Ovary (tissue), 9 donors: ENCODE data around the gene MYBPHL. TPM values are rescaled to one million over a fixed set of nuclear protein-coding genes. Genes with fewer than 3 reads are reported as not detected.
A peak's percentile ranks its signal among the peaks of the same experiment; 100 is the strongest.

ENCODE experiments used
- DNase-seq, 5 donors: peaks; one replicate each; pipeline ENCODE4 v3.0.0-alpha.2; 2019 to 2020
- H3K27ac ChIP-seq, 2 donors: fragments of 200-600 bp; one replicate each; pipeline versions ENCODE4 v1.5.1 to v1.8.0; 2019 to 2022
- H3K27me3 ChIP-seq: fragments of 200-600 bp; one replicate; pipeline ENCODE4 v1.8.0; 2022
- H3K36me3 ChIP-seq: fragments of 200-600 bp; sonication (generic); one replicate; pipeline ENCODE4 v1.5.1; 2019
- H3K4me1 ChIP-seq: one replicate; pipeline ENCODE4 v1.8.1; 2013; ENCODE audit warnings: mild to moderate bottlenecking, moderate library complexity; ENCODE audit not compliant: insufficient read depth
- H3K4me3 ChIP-seq: fragments of 200-600 bp; sonication (generic); one replicate; pipeline ENCODE4 v1.5.1; 2017
- H3K9me3 ChIP-seq, 2 donors: fragments of 200-600 bp in 1 of 2; sonication (generic) in 1 of 2; one replicate each; pipeline versions ENCODE4 v1.5.1 to v1.8.1; 2013 to 2019; ENCODE audit warnings: mild to moderate bottlenecking in 1 of 2, moderate library complexity in 1 of 2
- EP300 ChIP-seq: sonication (generic); formaldehyde crosslinking; IDR thresholded peaks from one replicate; pipeline ENCODE4 v1.6.1; 2017; ENCODE audit warnings: antibody characterized with exemption
- POLR2A ChIP-seq: fragments of 450-650 bp; IDR thresholded peaks from one replicate; pipeline ENCODE4 v1.6.1; 2017; ENCODE audit warnings: antibody characterized with exemption, mild to moderate bottlenecking, moderate library complexity
- WGBS, 3 donors: extraction: QIAGEN DNeasy Blood & Tissue Kit in 1 of 3; methylation state at CpG; one replicate each; pipeline versions ENCODE4 v1.1.5 to v1.1.7; 2013 to 2017; 5-methylcytosine and 5-hydroxymethylcytosine counted together
- intact Hi-C, 4 donors: fragments of 100-400 bp; cut with DNase I; formaldehyde crosslinking; loops; one replicate each; pipeline versions ENCODE4 v1.11.0 to v1.15.1; 2022 to 2023
- polyA plus RNA-seq, 2 donors: library from polyadenylated mRNA; stranded (reverse); fragments of 200-250 nt in 1 of 2; fragments of 350-450 nt in 1 of 2; fragmentation: Illumina TruSeq in 1 of 2; extraction: RNeasy Lipid Tissue Mini Kit (QIAGEN cat#74804) in 1 of 2; gene quantifications; one replicate each; pipeline ENCODE4 v1.2.3, GENCODE V29; 2013 to 2014
- total RNA-seq, 7 donors: library from RNA; depleted of rRNA in 2 of 7; stranded (reverse); fragments of >200 nt in 2 of 7; fragmentation: NEBNext Ultra II Directional in 3 of 7; extraction: Animal tissue kit (Norgen Biotek cat#: 25700) in 3 of 7; gene quantifications; one replicate each; pipeline versions ENCODE4 v1.1.0 to v1.2.4, GENCODE V29; 2016 to 2023
- TF ChIP-seq, protein P1 (sequence below), 3 donors: fragments of 450-650 bp in 2 of 3; fragments of 200-600 bp in 1 of 3; IDR thresholded peaks; one replicate each; pipeline versions ENCODE4 v1.5.1 to v1.8.0; 2016 to 2022; ENCODE audit warnings: antibody characterized with exemption in 3 of 3, mild to moderate bottlenecking in 1 of 3
- donor health status: DM: no; HTN: no; CAD: no; lungs with moderate emphysema.
- donor health status: DM: no; HTN: no; CAD: no.
- donor health status: Bipolar disorder and iron deficiency.
- donor health status: DM: yes; HTN: yes; CAD: no.
- donor health status: DM: no; HTN: no; CAD: no.
- donor health status: DM: yes; HTN: yes; CAD: no.

MYBPHL gene
- total and polyA plus RNA-seq, 9 donors, result 0.38 TPM; not detected in 8

DNA sequence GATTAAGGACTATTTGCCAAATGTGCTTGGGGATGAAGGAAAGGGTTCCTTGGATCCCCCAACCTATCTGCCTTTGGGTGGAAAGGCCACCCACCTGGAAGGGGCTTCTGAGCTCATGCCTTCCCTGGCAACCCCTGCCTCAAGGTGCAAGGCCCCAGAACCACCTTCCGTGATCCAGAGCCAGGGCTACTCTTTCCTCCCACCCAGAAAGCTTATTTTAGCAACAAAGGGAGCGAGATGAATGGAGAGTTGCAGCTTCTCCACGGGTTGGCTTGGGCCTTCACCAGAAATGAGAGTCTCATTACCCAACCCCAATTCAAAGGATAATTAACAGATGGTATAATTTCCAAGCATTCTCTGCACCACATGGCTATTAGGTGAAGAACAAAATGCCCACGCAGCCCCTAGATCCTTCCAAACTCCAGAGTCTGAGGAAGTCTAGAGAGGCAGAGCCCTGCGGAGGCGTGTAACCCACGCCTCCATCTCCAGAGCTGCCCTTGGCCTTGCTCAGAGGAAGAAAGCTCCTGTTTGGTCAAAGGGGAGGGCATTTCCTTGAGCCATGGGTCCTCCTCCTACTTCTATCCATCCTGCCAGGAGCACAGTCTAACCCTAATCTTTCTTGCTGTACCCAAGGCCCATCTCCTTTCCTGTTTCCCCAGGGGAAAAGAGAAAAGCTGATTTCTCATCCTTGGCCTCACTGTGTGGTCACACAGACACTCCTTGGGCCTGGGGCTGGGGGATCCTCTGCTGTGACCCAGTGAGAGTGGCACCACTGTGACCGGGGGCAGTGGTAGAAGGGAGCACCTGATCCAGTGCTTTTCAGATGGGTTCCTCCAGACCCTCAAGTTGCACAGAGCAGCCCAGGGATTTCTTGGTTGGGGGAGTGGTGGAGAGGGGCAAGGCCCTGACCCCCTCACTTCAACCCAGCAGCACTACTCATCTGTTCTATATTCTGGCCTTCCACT lies 59.1 kb downstream of the MYBPHL start:
- Histone ChIP-seq H3K27ac (no peak overlapping the region), H3K4me3 (no peak overlapping the region), H3K4me1 (peaks cover 4% of the 10 kb centered on the region), H3K36me3 (no peaks in the 10 kb centered on the region), H3K9me3 (no peaks in the 10 kb centered on the region), H3K27me3 (no peaks in the 10 kb centered on the region)
- 84 to 87% (median 84%) methylated on average over 8 of the region's 8 CpGs for WGBS, 3 donors
- TF ChIP-seq, protein P1, sequence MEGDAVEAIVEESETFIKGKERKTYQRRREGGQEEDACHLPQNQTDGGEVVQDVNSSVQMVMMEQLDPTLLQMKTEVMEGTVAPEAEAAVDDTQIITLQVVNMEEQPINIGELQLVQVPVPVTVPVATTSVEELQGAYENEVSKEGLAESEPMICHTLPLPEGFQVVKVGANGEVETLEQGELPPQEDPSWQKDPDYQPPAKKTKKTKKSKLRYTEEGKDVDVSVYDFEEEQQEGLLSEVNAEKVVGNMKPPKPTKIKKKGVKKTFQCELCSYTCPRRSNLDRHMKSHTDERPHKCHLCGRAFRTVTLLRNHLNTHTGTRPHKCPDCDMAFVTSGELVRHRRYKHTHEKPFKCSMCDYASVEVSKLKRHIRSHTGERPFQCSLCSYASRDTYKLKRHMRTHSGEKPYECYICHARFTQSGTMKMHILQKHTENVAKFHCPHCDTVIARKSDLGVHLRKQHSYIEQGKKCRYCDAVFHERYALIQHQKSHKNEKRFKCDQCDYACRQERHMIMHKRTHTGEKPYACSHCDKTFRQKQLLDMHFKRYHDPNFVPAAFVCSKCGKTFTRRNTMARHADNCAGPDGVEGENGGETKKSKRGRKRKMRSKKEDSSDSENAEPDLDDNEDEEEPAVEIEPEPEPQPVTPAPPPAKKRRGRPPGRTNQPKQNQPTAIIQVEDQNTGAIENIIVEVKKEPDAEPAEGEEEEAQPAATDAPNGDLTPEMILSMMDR (IDR thresholded peaks at IDR 0.05), result no peak
- TF ChIP-seq EP300 (no peak), POLR2A (no peak)
- intact Hi-C loops, result no loop called here
- DNase-seq, result peak in 1 of 5 donors; percentile 17

DNA sequence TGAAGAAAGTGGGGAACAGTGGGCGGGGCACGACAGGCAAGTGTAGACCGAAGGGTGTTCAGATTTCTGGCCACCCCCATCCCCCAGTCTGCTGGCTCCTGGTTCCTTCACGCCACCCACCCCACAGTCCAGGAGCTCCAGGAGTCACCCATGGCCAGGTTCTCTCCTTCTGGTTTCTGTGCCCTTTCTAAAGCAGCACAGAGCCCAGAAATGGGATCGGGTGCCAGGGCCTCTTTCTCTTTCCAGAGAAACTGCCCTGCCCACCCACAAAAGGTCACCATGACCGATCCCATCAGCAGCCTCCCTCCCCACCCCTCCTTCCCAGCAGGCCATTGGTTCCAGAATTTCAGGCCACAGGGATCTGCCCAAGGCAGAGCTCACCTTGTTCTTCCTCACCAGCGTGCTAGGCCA lies 60.7 kb downstream of the MYBPHL start:
- DNase-seq, result no peak
- intact Hi-C loops, result no loop called here
- TF ChIP-seq POLR2A (no peak), EP300 (no peak)
- TF ChIP-seq, protein P1 (IDR thresholded peaks at IDR 0.05), result no peak

DNA sequence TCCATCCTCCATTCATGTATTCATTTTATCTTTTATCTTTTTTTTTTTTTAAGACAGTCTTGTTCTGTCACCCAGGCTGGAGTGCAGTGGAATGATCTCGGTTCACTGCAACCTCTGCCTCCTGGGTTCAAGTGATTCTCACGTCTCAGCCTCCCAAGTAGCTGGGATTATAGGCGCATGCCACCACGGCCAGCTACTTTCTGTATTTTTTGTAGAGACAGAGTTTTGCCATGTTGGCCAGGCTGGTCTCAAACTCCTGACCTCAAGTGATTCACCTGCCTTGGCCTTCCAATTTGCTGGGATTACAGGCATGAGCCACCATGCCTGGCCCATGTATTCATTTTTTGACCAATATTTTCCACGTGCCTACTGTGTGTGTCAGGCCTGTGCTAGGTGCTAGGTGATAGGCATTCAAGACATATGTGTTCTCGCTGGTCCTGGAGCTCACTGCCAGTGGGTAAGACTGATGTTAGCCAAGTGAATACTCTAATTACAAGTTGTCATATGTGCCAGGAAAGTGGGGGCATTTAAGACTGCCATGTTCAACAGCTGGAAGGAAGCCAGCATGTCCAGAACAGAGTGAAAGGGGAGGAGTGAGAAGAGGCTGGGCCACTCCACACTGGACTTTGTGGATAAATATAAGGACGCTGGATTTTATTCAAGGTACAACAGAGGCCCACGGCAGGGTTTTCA lies 62.8 kb downstream of the MYBPHL start:
- no peak for DNase-seq
- H3K27me3 ChIP-seq, result no peaks in the 10 kb centered on the region
- H3K4me3 ChIP-seq, result no peak overlapping the region
- no peaks in the 10 kb centered on the region for H3K9me3 ChIP-seq
- intact Hi-C loops, result no loop called here
- H3K4me1 ChIP-seq, result peaks cover 14% of the 10 kb centered on the region
- TF ChIP-seq POLR2A (no peak), EP300 (no peak)
- TF ChIP-seq, protein P1 (IDR thresholded peaks at IDR 0.05), result no peak
- 83 to 88% (median 84%) methylated on average over 8 of the region's 8 CpGs for WGBS, 3 donors
- H3K36me3 ChIP-seq, result no peaks in the 10 kb centered on the region
- H3K27ac ChIP-seq, result no peak overlapping the region

More for the DNA sequence above, 60.7 kb downstream of the MYBPHL start:
- 70 to 71% (median 70%) methylated on average over 7 of the region's 7 CpGs for WGBS, 3 donors
- Histone ChIP-seq H3K4me1 (peaks cover 14% of the 10 kb centered on the region), H3K27ac (no peak overlapping the region), H3K4me3 (no peak overlapping the region), H3K9me3 (no peaks in the 10 kb centered on the region), H3K36me3 (no peaks in the 10 kb centered on the region), H3K27me3 (no peaks in the 10 kb centered on the region)

DNA sequence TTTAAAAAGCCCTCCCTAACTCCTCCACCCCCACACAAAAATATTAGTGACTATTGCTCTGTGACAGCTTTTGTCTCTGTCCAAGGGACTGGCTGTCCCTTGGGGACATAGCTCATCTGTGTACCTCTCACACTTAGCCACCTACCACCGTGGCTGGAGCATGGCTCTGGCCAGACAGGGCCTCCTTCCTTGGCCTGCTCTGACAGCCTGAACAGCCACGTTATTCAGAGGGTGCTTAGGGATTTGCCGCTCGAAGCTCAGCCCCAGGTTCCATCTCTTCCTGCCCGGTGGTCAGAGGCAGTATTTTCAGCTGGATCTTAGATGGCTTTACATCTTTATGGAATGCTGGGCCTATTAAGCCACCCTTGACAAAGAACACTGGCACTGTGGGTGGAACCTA lies 63.6 kb downstream of the MYBPHL start:
- Histone ChIP-seq H3K4me3 (no peak overlapping the region), H3K4me1 (peaks cover 14% of the 10 kb centered on the region), H3K27me3 (no peaks in the 10 kb centered on the region), H3K36me3 (no peaks in the 10 kb centered on the region), H3K27ac (no peak overlapping the region), H3K9me3 (no peaks in the 10 kb centered on the region)
- no peak for DNase-seq
- intact Hi-C loops, result no loop called here
- TF ChIP-seq, protein P1 (IDR thresholded peaks at IDR 0.05), result no peak
- TF ChIP-seq POLR2A, result no peak
- WGBS, 3 donors, result 64 to 71% (median 68%) methylated on average over 5 of the region's 5 CpGs
